CD4-positive, alpha-beta T cell treated with Interleukin-15 for 1 hour (primary cell): ENCODE measurements around the gene PPP1R3G.
A peak's percentile ranks its signal among the peaks of the same experiment; 100 is the strongest.

ENCODE experiments used
- DNase-seq: peaks from one replicate; pipeline ENCODE4 v3.0.0-alpha.2; 2020

PPP1R3G gene

DNA sequence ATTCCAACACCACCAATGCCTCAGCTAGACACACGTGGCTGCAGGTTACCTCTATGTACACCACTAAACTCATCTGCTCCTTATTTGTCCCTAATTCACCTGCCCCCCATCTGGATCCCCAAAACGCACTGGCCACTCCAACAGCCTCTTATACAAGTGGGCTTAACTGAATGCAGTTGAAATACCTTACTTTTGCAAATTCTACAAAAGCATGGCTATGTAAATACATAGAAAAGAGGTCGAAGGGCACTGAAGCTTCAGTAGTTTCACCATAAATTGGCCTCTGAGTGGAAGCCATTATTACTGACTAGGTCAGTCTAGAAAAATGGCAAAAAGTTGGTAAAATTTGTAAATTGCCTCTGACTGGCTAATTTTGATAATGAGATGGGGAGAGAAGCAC, 11.1 kb upstream of the PPP1R3G start:
- no peak for DNase-seq

DNA sequence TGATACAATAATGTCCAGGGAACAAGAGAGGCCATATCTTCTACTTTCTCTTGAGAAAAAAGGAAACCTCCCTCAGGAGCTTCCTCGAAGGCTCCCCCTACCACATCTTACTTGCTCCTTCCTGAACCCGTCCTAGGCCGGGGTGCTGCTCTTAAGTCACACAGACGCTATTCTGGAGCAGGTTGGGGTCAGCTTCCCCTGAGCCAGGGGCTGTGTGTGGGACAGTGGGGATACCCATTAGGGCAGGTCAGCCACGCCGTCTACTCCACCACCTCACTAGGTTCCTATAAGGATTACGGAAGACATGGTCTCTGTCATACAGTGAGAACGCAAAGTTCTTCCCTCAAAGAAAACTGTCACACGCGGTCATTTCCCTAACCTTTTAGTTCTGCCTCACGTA, 8.2 kb upstream of the PPP1R3G start:
- DNase-seq: no peak

DNA sequence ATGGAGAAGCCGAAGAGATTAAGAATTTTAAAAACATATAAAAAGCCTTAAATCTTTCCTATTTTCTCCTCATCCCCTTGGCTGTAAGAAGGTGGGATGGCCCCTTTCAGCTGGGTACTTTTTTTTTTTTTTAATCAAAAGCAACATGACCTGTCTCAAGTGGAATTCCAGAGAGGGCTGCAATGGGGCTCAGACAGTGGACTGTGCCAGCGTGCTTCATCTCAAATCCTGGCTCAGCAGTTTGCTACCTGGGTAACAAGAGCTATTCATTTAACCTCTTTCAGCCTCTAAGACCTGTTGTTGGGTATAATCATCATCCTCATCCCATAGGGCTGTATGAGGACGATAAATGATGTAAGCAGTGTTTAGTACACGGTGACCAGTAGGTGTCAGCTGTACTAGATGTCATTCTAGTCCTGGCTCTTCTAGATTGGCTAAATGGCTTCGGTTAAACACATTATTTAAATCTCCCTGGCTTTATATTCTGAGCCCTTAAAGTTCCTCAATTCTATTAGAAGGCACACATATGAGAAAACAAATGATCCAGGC, 6.9 kb upstream of the PPP1R3G start:
- DNase-seq: no peak

DNA sequence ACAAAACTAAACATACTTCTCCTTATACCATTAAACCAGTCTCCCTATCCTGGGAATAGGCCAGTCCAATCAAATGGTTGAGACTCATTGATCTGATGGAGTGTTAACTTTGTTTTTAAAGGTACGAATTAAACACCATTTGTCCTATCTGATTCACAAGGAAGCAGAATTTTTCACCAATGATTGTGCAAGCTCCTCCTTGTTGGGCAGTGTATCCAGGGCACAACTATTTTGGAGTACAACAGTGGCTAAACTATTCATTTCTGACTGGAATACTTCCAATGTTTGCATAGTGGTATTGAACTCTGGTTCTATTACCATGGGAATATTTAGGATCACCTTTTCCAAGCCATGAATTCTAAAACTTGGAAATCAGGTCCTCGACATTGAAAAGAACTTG, 5.4 kb upstream of the PPP1R3G start:
- DNase-seq: no peak

DNA sequence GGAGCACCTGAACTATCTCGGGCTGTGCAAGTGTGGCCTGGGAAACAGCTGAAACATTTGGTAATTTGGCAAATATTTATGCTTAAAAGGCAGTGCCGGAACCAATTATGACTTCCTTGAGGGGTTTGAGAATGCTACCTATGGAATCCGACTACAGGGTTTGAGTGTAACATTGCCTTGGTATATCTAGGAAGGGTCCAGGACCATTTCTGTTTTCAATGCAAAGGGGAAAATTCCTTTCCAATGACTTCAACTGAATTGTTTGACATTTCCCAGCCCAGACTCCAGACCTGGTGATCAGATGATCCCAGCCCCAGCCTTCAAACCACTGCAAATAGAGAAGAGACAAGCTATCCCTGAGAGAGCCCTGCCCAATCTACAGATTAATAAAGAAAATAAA, 4.6 kb upstream of the PPP1R3G start:
- DNase-seq: no peak

DNA sequence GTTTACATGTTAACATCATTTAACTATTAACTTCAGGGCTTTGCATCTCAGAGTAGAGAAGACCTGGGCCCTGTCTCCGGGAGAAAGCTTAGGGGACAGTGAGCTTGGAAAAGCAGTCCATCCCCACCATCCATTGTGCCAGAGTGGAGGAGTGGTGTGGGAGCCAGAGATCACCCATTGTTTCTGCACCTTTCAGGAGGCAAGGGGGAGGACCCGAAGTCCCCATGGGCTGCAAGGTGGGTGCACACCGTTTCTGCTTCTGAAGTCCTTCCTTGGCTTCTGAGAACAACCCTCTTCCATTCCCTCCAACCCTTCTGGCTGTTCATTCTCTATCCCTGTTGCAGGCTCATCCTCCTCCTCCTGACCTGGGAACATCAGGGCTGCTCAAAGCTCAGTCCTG, 4.0 kb upstream of the PPP1R3G start:
- no peak for DNase-seq

DNA sequence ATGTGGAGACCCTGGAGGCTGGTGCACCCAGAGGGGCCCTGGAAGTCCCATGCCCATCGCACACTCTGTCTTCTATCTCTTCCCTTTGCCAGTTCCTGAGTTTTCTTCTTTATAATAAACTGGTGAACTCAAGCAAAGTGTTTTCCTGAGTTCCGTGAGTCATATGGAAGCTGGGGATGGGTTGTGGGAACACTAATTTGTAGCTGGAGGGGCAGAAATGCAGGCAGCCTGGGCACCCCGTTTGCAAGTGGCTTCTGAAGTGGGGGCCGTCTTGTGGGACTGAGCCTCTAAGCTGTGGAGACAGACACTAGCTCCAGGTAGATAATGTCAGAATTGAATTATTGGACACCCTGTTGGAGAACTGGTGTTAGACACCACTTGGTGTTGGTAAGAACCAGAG, 3.2 kb upstream of the PPP1R3G start:
- no peak for DNase-seq

DNA sequence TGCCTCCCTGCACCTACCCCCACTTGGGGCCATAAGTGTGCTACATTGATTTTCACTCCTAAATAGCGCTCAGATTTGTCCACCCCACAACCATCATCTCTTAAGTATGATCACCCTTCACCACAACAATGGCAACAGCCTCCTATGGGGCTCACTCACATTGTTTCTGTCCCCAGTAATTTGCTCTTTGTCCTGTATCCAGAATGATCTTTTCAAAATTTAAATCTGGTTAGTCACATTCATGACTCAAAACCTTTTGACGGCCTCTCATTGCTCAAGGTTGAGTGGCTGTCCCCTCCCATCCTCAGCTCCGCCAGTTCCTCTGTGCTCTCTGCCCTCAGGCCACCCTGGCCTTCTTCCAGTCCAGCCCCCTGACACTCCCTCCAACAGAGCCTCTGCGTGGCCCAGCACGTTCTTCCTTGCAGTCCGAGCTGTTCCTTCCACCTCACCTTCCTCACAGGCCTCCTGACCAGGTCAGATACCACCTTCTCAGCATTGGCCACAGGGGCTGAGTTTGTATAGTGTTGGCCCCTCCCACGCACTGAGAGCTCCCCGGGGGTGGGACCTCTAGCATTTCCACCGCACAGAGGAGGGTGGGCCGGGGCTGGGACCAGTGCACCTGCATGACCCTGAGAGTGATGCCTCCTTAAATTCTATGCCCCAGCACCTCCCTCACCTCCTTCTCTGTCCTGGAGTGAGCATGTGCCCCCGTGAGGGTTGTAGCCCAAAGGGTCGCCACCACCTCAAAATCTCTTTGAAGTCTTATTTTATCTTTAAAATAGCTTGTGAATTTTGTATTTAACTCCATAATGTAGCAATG, 2.4 kb upstream of the PPP1R3G start:
- peak; percentile 47 for DNase-seq

DNA sequence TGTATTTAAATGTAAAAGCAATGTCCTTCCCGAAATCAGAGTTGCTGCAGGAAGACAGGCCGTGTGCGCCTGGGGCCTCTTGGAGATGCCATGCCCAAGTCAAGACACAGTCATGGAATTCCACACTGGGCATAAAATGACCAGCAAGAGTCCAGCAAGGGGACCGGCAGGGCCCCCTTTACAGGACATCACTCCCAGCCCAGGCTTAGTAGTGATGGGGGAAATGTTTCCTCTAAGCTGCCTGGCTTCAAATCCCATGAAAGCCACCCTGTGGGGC, 1.9 kb upstream of the PPP1R3G start:
- no peak for DNase-seq

DNA sequence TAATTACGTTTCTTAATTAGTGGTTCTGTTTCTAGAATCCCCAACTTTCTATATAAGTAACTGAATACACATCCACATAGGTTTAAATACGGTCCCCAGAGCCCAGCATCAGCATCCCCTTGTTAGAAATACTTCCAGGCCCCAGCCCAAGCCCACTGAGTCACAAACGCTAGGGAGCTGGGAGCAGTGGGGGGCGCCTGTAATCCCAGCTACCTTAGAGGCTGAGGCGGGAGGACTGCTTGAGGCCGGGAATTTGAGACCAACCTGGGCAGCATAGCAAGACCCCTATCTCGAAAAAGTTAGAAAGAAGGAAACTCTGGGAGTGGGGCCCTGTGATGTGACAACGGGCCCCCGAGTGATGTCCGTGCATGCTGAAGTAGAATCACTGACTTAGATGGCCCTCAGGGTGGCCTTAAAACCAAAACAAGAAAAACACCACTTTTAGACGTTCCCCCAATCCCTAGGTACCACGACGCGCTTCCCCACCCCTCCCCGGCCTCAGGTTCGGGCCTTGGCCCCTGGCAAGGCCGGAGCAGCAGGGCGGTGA, 1.3 kb upstream of the PPP1R3G start:
- no peak for DNase-seq

DNA sequence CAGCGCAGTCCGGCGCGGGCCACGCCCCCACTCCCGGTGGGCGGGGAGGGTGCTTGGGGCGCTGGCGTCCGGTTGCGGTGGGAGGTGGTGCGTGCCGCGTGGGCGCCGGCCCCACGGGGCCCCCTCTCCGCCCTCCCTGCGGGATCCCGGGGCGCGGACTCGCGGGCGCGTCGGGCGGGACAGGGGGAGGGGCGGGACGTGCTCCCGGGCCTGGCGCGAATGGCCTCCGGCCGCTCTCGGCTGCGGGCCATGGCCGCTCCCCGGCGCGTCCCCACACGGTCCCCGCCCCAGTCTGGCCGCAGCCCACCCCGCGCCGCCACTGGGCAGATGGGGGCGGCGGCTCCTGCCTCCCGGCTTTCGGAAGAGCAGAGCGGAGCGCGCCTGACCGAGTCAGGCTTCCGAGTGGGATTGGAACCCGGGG, 771 bp upstream of the PPP1R3G start:
- DNase-seq: no peak

DNA sequence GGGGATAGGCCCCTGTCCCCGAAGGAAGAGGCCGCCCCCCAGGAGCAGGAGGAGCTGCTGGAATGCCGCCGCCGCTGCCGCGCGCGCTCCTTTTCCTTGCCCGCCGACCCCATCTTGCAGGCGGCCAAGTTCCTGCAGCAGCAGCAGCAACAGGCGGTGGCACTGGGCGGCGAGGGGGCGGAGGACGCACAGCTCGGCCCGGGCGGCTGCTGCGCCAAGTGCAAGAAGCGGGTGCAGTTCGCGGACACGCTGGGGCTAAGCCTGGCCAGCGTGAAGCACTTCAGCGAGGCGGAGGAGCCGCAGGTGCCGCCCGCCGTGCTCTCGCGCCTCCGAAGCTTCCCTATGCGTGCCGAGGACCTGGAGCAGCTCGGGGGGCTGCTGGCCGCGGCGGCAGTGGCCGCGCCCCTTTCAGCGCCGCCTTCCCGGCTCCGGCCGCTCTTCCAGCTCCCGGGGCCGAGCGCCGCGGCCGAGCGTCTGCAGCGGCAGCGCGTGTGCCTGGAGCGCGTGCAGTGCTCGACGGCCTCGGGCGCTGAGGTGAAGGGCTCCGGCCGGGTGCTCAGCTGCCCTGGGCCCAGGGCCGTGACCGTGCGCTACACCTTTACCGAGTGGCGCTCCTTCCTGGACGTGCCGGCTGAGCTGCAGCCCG, 630 bp downstream of the PPP1R3G start:
- no peak for DNase-seq

DNA sequence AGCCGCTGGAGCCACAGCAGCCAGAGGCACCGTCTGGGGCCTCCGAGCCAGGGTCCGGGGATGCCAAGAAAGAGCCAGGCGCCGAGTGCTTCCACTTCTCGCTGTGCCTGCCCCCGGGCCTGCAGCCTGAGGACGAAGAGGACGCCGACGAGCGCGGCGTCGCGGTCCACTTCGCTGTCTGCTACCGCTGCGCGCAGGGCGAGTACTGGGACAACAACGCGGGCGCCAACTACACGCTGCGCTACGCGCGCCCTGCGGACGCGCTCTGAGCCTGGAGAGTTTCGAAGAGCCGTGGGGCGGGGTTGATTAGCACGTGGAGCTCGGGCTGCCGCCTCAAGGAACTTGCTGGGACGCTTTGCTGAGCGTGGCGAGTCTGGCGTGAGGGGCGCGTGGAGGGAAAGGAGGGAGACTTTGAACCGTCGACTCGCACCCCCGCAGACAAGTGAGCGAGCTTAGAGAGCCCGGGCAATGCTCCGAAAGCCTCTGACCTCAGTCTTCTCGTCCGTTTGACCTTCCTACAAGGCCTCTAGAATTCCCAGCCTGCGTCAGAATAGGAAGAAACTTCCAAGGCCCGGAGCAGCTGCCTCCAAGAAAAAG, 1.3 kb downstream of the PPP1R3G start:
- no peak for DNase-seq

DNA sequence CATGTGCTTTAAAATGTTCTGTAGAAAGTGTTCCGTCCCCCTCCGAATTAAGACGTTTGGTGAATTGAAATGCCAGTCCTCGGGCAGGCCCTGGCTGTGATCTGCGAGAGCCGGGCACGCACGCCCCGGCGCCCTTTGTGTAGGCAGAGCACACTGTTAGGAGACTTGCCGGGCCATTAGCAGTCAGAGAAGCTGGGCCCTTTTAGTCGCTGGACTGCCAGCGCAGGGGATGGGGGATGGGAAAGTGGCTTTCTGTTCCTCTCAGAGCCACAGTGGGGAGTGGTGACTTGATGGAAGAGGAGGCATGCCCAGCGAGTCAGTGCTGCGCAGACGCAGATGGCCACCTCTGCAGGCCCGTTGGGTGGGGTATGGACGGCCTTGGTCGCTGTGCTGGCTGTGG, 2.2 kb downstream of the PPP1R3G start:
- peak; percentile 58 for DNase-seq

DNA sequence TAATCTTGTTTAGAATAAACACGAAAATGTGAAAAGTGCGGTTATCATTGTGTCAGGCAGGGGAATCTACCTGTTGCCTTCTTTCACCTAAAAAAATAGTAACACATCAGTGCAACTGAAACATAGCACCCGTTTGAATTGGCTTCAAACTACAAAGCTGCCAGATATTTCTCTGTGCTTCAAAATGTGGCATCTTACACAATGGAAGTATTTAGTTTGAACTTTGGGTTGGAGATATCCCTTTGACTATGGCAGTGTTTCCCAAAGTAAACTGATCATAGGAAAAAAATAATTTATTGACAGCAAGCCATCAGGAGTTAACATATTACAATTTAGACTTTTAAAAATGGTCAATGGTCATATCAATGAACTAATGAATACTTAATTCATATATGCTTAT, 3.6 kb downstream of the PPP1R3G start:
- DNase-seq: no peak

DNA sequence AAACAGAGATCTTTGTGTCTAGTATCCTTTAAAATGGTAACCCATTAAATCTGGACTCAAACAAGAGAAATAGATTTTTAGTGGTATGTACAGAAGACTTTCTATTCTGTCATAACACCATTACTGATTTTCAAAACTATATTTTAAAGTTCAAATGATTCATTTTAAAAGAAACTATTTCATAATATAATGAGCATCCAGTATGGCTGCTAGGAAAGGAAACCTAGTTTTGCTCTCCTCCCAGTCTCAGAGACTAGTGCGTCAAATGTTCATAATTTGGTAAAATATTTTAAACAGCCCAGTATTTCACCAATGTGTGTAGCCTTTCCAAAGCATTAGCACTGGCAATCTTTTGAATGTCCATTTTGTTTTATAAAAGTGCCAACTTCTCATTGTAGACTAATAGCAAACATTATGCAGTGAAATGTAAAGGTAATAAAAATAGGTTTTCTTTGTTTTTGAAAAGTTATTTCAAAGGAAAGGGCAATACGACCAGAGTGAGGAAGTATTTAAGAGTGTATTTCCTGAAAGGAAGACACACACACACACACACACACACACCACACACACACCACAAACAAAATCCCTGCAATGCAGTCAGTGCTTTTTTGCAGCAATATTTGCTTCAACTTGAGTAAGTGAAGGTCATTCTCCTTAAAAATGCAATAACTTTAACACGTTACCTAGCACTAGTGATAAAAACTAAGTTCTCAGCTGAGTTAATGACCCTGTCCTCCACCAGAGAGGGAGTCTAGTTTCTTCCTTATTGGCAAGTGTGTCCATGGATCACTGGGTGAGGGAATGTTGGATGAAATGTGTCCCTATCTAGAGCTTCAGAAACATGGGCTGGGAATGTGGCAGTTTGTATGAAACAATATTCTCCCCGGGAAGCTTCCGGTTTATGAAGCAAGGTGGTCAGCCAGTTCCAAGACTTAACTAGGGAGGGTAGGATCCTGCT, 4.6 kb downstream of the PPP1R3G start:
- no peak for DNase-seq

DNA sequence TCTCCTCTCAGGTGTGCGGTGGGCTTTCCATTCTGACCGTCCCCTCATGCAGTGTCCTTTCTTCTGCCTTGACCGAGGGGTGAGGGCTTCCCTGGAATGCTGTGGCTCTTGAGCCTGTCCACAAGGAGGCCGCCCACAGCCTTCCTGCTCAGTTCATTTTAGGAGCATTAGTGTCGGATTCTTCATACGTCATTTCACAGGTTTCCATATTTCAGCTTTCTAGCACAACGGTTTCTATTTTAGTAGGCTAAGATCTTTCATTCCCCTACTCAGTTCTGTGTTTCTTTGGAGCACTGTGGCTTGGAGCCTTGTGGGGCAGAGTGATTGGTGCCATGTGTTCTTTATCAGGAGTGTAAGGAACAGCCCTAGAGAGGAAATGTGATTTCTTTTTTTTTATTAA, 5.5 kb downstream of the PPP1R3G start:
- no peak for DNase-seq

DNA sequence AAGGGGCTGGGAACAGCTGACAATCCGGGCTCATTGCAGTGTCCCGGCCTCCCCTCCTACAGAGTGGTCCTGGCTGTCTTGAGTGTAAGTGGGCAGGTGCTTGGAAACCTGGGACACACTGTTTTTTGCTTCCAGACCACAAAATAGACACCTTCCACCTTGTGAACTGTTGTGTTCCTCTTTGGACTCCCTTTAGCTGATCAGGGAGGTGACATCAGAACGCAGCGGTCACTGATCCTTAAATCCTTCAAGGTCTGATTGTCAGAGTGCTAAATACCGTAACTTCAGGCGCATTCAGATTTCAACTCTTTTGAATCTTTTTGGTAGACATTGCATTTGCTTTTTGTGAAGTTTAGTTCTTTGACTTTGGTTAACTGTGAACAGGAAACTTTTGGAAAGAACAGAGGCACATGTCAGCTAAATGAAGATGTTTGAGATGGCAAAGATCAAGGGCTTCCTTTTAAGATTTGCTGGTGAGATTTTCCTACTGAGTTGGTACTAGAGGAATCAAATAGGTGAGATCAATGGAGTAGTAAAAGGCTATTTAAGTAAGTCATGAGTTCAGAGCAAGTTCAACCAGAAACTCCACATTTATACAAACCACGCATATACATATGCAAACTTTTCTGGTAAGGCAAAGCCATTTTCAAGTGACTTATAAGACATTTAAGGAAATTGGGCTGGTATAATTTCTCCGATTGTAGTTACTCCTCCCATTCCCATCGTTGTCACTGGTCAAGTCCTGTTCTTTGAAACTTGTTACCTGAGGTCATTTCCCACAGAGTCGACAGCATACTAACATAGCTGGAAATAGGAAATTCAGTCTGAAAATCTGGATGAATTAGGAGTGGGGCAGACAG, 6.3 kb downstream of the PPP1R3G start:
- DNase-seq: no peak

DNA sequence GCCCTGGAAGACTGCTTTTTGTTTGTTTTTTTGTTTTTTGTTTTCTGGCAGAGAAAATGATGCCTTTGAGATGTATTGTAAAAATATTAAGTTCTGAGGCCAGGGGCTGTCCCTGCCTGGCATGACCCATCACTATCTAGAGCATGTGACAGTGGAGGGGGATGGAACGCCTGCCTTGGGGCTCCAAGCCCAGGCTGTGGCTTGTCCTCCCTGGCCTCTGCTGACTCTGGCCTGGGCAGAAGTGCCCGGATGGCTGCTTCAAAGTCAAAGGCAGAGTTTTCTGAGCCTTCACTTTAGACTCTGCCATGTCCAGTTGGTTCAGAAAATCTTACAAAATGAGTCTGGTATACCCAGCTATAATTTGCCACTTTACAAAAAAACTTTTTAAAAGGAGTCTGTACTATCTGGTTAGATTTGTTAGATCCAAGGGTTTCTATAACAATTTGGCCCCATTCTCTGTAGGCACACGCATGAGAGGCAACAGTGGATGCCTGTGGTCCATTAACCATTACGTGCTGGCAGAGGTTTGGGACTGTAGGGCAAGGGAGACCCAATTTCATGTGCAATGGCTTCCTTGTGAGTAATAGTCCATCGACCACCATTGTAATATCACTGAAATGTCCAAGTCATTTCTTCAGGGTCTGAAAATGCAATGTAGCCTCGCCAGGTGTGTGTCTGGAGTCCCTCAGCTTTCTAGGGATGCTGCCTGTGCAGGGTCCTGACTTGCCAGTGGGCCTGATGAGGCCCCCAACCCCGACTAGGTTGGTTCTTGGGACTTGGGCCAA, 8.3 kb downstream of the PPP1R3G start:
- DNase-seq: no peak

DNA sequence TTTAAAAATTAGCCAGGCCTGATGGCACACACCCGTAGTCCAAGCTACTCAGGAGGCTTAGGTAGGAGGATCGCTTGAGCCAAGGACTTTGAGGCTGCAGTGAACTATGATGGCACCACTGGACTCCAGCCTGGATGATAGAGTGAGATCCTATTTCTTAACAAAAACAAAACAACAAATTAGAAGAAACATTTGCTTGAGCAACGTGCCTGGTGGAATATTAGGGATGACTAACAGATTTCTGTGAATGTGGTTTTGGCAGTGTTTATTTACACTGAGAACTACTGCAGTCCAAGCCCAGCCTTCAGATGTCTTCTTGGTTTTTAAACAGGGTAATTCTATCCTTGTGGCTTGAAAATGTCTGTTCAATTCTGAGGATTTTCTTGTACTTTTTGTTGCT, 9.2 kb downstream of the PPP1R3G start:
- no peak for DNase-seq

DNA sequence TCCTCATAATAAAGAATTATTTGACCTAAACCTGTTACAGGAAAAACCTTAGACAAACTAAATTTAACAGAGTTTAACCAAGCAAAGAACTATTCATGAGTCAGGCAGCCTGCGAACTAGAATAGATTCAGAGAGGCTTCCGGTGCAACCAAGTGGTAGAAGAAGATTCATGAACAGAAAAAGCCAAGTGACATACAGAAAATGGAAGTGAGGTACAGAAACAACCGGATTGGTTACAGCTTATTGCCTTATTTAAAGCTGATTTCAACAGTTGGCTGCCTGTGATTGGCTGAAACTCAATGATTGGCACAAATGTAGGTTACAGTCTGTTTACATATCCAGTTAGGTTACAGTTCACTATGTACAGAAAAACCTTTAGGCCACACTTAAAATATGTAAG, 10.1 kb downstream of the PPP1R3G start:
- no peak for DNase-seq
